22Rv1 (cell line): ENCODE results near the gene XYLT2.
"Not testable (repeated sequence)": the region's sequence is repeated elsewhere in the genome, so short reads cannot be mapped to it uniquely, and the experiment has no call there.

Experiments used
- ZFX ChIP-seq: fragments of 450-650 bp; IDR thresholded peaks from 2 replicates; pipeline ENCODE4 v1.6.1; 2017; ENCODE audit warnings: antibody characterized with exemption, borderline replicate concordance
- TF ChIP-seq, protein P1 (sequence below): fragments of 450-650 bp; IDR thresholded peaks from 2 replicates; pipeline ENCODE4 v1.5.1; 2017; ENCODE audit warnings: mild to moderate bottlenecking

DNA sequence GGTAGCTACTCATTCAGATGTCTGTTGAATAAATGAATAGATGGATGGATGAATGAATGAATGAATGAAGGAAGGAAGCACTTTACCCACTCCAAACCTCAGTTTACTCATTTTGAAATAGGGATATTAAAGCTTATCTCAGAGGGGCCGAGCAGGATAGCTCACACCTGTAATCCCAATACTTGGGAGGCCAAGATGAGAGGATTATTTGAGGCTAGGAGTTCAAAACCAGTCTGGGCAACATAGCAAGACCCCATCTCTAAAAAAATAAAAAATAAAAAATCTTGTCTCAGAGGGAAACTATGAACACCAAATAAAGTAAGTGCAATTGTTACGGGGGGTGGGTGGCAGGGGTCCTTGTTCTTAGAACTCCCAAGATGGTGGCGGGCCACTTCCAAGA is 52.7 kb downstream of the XYLT2 start:
- TF ChIP-seq, protein P1, sequence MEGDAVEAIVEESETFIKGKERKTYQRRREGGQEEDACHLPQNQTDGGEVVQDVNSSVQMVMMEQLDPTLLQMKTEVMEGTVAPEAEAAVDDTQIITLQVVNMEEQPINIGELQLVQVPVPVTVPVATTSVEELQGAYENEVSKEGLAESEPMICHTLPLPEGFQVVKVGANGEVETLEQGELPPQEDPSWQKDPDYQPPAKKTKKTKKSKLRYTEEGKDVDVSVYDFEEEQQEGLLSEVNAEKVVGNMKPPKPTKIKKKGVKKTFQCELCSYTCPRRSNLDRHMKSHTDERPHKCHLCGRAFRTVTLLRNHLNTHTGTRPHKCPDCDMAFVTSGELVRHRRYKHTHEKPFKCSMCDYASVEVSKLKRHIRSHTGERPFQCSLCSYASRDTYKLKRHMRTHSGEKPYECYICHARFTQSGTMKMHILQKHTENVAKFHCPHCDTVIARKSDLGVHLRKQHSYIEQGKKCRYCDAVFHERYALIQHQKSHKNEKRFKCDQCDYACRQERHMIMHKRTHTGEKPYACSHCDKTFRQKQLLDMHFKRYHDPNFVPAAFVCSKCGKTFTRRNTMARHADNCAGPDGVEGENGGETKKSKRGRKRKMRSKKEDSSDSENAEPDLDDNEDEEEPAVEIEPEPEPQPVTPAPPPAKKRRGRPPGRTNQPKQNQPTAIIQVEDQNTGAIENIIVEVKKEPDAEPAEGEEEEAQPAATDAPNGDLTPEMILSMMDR: not testable (repeated sequence)
- not testable (repeated sequence) for TF ChIP-seq ZFX
